GM04504 (cell line): ENCODE measurements around the gene TBC1D25.
A peak's percentile ranks its signal among the peaks of the same experiment; 100 is the strongest.
"Not testable (repeated sequence)": the region's sequence is repeated elsewhere in the genome, so short reads cannot be mapped to it uniquely, and the experiment has no call there.

Source experiments
- DNase-seq: peaks from one replicate; pipeline ENCODE4 v3.0.0-alpha.2; 2012; ENCODE audit warnings: low read depth

Gene TBC1D25

GRCh38 chrX:48515842-48516241 lies 23.7 kb upstream of the TBC1D25 start:
- no peak for DNase-seq

DNA sequence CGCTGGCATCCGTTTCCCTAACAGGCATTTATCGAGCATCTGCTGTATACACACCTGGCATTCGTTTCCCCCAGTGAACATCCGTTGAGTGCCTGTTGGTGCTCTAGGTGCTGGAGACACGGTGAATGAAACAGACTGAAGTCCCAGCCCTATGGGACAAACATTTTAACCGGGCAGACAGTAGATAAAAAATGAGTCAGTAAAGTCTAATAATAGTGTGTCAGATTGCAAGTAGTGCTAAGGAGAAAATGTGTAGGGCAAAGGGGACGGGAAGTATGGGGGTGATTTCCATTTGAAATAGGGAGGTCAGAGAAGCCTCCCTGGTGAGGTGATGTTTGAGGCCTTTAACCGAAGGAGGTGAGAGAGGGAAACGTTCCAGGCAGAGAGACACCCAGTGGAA lies 23.2 kb upstream of the TBC1D25 start:
- DNase-seq = no peak

DNA sequence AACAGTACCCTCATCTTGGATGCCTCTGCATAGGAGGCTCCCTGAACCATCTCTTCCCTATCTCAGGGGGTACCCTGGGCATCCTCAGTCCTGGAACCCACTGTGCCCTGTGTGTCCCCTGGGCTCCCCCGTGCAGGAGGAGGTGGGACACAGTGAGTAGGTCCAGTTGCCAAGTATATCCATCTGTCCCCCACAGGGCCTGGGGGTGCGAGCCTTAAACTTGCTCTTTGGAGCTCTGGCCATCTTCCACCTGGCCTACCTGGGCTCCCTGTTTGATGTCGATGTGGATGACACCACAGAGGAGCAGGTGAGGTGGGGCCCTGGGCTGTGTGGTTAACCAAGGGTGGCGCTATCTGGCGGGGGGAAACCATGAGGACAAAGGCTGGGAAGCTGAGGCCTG lies 22.5 kb upstream of the TBC1D25 start:
- no peak for DNase-seq

DNA sequence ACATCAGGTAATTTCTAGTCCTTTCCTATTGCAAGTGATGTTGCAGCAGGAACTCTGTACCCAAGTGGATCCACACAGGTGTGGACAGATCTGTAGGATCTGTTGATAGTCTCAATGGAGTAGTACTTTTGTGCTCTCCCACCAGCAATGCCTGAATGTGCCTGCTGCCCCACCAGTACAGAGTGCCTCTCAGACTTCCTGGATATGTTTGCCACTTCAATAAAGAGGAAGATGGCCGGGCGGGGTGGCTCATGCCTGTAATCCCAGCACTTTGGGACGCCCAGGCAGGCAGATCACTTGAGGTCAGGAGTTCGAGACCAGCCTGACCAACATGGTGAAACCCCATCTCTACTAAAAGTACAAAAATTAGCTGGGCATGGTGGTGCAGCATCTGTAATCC lies 20.0 kb upstream of the TBC1D25 start:
- not testable (repeated sequence) for DNase-seq

- DNase-seq = no peak
Observed at GRCh38 chrX:48520455-48520854, 19.1 kb upstream of the TBC1D25 start.

GRCh38 chrX:48520976-48521352 lies 18.6 kb upstream of the TBC1D25 start:
- DNase-seq = no peak

- DNase-seq = no peak
Observed at GRCh38 chrX:48521353-48522243, 17.9 kb upstream of the TBC1D25 start, which contains the start of gene EBP. Gene EBP (plus strand): TSS chrX:48521808. CDS start chrX:48523772, 1,964 bp downstream.

GRCh38 chrX:48522291-48522690 lies 17.2 kb upstream of the TBC1D25 start:
- no peak for DNase-seq

DNA sequence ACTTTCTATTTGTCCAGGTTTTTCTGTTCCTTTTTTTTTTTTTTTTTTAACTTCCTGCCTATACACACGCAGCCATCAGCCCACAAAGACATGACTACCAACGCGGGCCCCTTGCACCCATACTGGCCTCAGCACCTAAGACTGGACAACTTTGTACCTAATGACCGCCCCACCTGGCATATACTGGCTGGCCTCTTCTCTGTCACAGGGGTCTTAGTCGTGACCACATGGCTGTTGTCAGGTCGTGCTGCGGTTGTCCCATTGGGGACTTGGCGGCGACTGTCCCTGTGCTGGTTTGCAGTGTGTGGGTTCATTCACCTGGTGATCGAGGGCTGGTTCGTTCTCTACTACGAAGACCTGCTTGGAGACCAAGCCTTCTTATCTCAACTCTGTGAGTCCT lies 15.8 kb upstream of the TBC1D25 start:
- no peak for DNase-seq

GRCh38 chrX:48525853-48526252 lies 13.7 kb upstream of the TBC1D25 start:
- DNase-seq = not testable (repeated sequence)

DNA sequence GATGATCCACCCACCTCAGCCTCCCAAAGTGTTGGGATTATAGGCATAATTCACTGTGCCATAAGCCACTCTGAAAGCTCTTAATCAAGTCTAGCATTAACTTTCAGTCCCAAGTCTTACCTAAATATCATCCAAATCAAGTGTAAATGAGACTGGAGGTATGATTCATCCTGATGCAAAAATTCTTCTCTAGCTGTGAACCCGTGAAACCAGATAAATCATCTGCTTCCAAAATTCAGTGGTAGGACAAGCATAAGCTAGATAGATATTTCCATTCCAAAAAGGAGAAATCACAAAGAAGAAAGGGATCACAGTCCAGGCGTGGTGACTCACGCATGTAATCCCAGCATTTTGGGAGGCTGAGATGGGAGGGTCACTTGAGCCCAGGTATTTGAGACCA lies 8.8 kb upstream of the TBC1D25 start:
- DNase-seq = no peak

DNA sequence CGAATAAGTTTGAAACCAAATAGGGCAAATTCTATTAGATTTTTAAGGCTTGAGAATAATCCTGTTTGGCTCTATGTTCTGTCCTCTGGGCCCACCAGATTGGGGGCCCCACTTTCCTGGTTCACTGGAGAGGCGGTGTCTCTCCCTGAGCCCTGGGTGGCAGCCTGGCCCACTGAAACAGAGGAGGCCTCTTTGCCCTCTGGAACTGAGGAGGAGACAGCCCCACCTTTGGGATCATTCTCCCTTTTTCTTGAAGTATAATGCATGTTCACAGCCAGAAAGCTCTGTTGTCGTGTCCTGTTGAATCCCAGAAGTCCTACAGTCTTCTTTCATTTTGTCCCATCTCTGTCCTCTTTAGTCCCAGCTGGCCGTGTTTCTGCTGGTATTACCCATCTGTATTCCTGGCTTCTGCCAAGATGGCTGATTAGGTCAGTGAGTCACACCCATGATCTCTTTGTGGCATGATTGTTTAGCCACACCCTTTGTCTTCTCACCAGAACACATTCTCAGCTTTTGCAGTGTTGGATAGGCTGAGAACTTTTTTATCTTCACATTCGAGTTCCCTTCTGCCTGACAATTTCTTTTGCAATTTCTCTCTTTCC lies 8.1 kb upstream of the TBC1D25 start:
- peak; percentile 59 for DNase-seq

- DNase-seq = no peak
Observed at GRCh38 chrX:48532161-48532560, 7.4 kb upstream of the TBC1D25 start.

DNA sequence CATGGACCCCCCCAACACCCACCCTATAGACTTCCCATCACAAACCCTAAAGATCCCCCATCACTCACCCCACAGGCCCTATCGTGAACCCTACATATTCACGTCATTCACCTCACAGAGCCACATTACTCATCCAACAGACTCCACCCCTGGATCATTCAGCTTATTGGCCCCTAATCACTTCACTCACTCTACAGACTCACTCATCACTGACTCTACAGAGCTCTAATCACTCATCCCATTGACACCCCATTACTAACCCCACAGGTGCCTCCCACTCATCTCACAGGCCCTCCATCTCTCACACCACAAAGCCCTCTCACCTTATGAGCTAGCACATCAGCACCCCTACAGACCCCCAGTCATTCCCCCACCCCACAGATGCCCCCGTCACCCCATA lies 6.3 kb upstream of the TBC1D25 start:
- no peak for DNase-seq

DNA sequence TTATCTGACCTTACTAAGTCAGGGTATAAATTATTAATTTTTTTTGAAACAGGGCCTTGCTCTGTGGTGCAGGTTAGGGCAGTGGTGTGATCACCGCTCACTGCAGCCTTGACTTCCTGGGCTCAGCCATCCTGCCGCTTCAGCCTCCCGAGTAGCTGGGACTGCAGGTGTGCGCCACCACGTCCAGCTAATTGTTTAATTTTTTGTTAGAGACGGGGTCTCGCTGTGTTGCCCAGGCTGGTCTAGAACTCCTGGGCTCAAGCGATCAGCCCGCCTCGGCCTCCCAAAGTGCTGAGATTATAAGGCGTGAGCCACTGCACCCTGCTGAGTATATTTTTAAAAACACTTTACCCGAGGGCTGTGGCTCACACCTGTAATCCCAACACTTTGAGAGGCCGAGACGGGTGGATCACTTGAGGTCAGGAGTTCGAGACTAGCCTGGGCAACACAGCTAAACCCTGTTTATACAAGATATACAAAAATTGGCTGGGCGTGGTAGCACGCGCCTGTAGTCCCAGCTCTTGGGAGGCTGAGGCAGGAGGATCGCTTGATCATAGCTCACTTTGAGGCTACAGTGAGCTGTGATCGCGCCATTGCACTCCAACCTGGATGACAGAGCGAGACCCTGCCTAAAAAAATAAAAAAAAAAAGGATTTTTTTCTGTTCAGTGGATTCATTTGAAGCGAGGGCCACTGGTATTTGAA lies 721 bp upstream of the TBC1D25 start:
- no peak for DNase-seq

GRCh38 chrX:48540028-48540375 lies 488 bp downstream of the TBC1D25 start:
- DNase-seq = no peak

- DNase-seq = no peak
Observed at GRCh38 chrX:48540480-48540879, 966 bp downstream of the TBC1D25 start.

DNA sequence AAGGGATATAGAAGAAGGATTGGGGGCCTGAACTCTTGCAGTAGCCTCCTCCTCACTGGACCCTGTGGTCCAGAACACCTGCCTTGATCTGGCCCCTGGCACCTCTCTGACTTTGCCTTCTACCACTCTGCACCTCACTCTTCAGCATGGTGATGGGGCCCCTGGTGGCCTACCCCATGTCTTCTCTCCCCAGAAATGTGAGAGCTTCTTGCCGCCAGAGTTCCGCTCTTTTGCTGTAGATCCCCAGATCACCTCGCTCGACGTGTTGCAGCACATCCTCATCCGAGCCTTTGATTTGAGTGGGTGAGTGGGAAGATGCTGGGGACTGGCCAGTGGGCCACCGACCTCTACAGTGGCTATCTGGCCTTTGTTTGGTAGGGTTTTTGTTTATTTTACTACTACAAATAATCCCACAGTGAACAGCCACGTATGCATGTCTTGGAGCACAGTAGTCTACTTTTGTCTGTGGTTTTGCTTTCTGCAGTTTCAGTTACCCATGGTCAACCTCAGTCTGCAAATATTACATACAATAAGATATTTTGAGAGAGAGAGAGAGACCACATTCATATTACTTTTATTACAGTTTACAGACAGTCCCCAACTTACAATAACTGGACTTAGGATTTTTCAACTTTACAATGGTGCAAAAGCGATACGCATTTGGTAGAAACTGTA lies 1.8 kb downstream of the TBC1D25 start:
- DNase-seq = no peak

DNA sequence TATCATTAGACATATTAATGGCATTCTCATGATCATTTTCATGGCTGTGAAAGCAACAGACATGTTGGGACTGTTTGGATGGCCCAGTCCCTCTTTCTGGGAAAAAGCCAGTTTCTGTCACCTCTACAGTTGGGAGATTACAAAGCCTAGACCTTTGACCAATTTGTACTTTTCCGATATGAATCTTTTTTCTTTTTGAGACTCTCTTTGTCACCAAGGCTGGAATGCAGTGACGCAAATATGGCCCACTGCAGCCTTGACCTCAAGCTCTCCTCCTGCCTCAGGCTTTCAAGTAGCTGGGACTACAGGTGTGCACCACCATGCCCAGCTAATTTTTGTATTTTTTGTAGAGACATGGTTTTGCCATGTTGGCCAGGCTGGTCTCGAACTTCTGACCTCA lies 9.4 kb downstream of the TBC1D25 start:
- DNase-seq = no peak

GRCh38 chrX:48555731-48556325 lies 16.3 kb downstream of the TBC1D25 start:
- not testable (repeated sequence) for DNase-seq

DNA sequence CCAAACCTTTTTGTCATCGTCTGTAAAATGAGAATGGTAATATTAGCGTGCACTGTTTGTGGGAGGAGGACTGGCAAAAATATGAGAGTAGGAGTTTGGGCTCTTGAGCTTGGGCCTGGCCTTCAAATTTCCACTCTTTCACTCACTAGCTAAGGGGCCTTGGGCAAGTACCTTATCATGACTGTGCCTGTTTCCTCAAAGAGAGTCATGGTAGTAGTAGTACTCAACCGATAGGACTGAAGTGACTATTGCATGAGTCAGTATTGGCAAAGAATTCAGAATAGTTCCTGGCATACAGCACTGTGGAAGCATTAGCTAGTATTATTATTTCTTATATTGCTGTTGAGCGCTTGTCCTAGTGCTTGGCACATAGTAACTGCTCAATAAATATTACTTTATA lies 18.8 kb downstream of the TBC1D25 start:
- DNase-seq = peak; percentile 28

DNA sequence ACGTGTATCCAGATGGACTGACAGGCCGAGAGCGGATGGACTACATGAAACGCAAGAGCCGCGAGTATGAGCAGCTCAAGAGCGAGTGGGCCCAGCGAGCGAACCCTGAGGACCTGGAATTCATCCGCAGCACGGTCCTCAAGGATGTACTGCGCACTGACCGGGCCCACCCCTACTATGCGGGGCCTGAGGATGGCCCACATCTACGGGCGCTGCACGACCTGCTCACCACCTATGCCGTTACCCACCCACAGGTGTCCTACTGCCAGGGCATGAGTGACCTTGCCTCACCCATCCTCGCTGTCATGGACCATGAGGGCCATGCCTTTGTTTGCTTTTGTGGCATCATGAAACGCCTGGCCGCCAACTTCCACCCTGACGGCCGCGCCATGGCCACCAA lies 20.1 kb downstream of the TBC1D25 start:
- DNase-seq = no peak
